A549 (cell line): ENCODE measurements around the gene NTM. TPM values are rescaled to one million over a fixed set of nuclear protein-coding genes. Genes with fewer than 3 reads are reported as not detected.

Experiments
- ATAC-seq, 2 experiments: fragments of 200-7000 bp in 1 of 2; fragments of >200 bp in 1 of 2; cut with Nextera tagmentation in 1 of 2; cut with Tn5 transposase in 1 of 2; 3 replicates each; pipeline versions ENCODE4 v1.8.0 to v1.9.1; 2018 to 2020; ENCODE audit warnings: mild to moderate bottlenecking in 1 of 2, moderate library complexity in 1 of 2
- CTCF ChIA-PET: fragments of 300-600 bp; sonication (Branson Sonifier 250); formaldehyde crosslinking; extraction: SDS; loops from one replicate; lab custom pipeline; 2021; ENCODE audit warnings: antibody characterized with exemption, inconsistent platforms; lab: Yijun Ruan, JAX
- POLR2A ChIA-PET: fragments of 350-600 bp; formaldehyde crosslinking; extraction: SDS; loops from one replicate; lab custom pipeline; 2021; ENCODE audit warnings: antibody characterized with exemption, inconsistent platforms; lab: Yijun Ruan, JAX
- DNase-seq, 2 experiments: peaks; one replicate each; pipeline versions ENCODE4 v3.0.0 to v3.0.0-alpha.2; 2011 to 2016; ENCODE audit warnings: low read depth in 1 of 2, low spot score in 1 of 2
- FAIRE-seq: peaks from 2 replicates; lab custom pipeline; 2011; peaks lifted over from hg19 to GRCh38; lab: Jason Lieb, UNC
- H3K27ac ChIP-seq, 2 experiments: fragments of >200 bp; sonication (Bioruptor Twin); formaldehyde crosslinking; 3 replicates each; pipeline ENCODE4 v1.5.1; 2016 to 2017
- H3K4me1 ChIP-seq: fragments of >200 bp; sonication (Bioruptor Twin); formaldehyde crosslinking; 3 replicates; pipeline ENCODE4 v1.6.1; 2016
- H3K4me2 ChIP-seq: fragments of >200 bp; sonication (Bioruptor Twin); formaldehyde crosslinking; 3 replicates; pipeline ENCODE4 v1.6.1; 2016
- H3K4me3 ChIP-seq: fragments of >200 bp; sonication (Bioruptor Twin); formaldehyde crosslinking; 3 replicates; pipeline ENCODE4 v1.5.1; 2016
- H3K9me3 ChIP-seq: fragments of >200 bp; sonication (Bioruptor Twin); formaldehyde crosslinking; 3 replicates; pipeline ENCODE4 v1.6.1; 2016
- BHLHE40 ChIP-seq: IDR thresholded peaks from 2 replicates; pipeline ENCODE4 v1.6.1; 2012; ENCODE audit warnings: low read depth, low read length, inconsistent platforms
- CBX2 ChIP-seq: fragments of 200-600 bp; sonication (generic); IDR thresholded peaks from 2 replicates; pipeline ENCODE4 v1.6.1; 2016; ENCODE audit warnings: low read depth, mild to moderate bottlenecking, borderline replicate concordance
- CEBPB ChIP-seq, 2 experiments: fragments of >200 bp in 1 of 2; sonication (Bioruptor Twin) in 1 of 2; formaldehyde crosslinking in 1 of 2; IDR thresholded peaks; 2 replicates each; pipeline ENCODE4 v1.6.1; 2012 to 2016
- EHF ChIP-seq: fragments of 250-450 bp; sonication (Bioruptor Pico); IDR thresholded peaks from 2 replicates; pipeline ENCODE4 v1.5.0; 2020; ENCODE audit warnings: mild to moderate bottlenecking
- EP300 ChIP-seq, 2 experiments: fragments of >200 bp; sonication (Bioruptor Twin); formaldehyde crosslinking; IDR thresholded peaks; 2 replicates in 1 of 2; 3 replicates in 1 of 2; pipeline ENCODE4 v1.6.1; 2016 to 2017
- FOSB ChIP-seq: fragments of 250-450 bp; sonication (Bioruptor Pico); IDR thresholded peaks from 2 replicates; pipeline ENCODE4 v1.5.0; 2020; ENCODE audit warnings: mild to moderate bottlenecking, moderate library complexity
- FOXS1 ChIP-seq: fragments of 250-450 bp; sonication (Bioruptor Pico); IDR thresholded peaks from 2 replicates; pipeline ENCODE4 v1.5.0; 2020; ENCODE audit warnings: mild to moderate bottlenecking, moderate library complexity
- GATA3 ChIP-seq: IDR thresholded peaks from 2 replicates; pipeline ENCODE4 v1.6.1; 2012; ENCODE audit warnings: borderline replicate concordance
- KDM1A ChIP-seq: fragments of 200-600 bp; sonication (generic); IDR thresholded peaks from 2 replicates; pipeline ENCODE4 v1.6.1; 2016; ENCODE audit warnings: low read depth, mild to moderate bottlenecking
- MAZ ChIP-seq: fragments of 150-350 bp; IDR thresholded peaks from 2 replicates; pipeline ENCODE4 v1.6.1; 2014; ENCODE audit warnings: antibody characterized with exemption, low read depth, low read length, borderline replicate concordance
- NFE2L2 ChIP-seq: fragments of 150-350 bp; conservative IDR thresholded peaks from 2 replicates; pipeline ENCODE4 v1.6.1; 2014; ENCODE audit warnings: low read length
- PHF8 ChIP-seq: fragments of 200-600 bp; sonication (generic); IDR thresholded peaks from 2 replicates; pipeline ENCODE4 v1.6.1; 2016; ENCODE audit warnings: low read depth, mild to moderate bottlenecking, antibody characterized with exemption, moderate library complexity, borderline replicate concordance
- POLR2AphosphoS2 ChIP-seq: conservative IDR thresholded peaks from 2 replicates; pipeline ENCODE4 v1.6.1; 2012; ENCODE audit warnings: low read length, improper control_type of control experiment, inconsistent platforms
- RAD21 ChIP-seq, 2 experiments: fragments of >200 bp in 1 of 2; sonication (Bioruptor Twin) in 1 of 2; formaldehyde crosslinking in 1 of 2; IDR thresholded peaks in 1 of 2; conservative IDR thresholded peaks in 1 of 2; 2 replicates in 1 of 2; 3 replicates in 1 of 2; pipeline ENCODE4 v1.6.1; 2012 to 2018; ENCODE audit warnings: inconsistent platforms in 1 of 2
- RARB ChIP-seq: fragments of 250-450 bp; sonication (Bioruptor Pico); IDR thresholded peaks from 2 replicates; pipeline ENCODE4 v1.8.0; 2021; ENCODE audit warnings: mild to moderate bottlenecking, moderate library complexity
- RFX5 ChIP-seq: fragments of 450-650 bp; IDR thresholded peaks from 2 replicates; pipeline ENCODE4 v1.7.1; 2014; ENCODE audit warnings: antibody characterized with exemption, mild to moderate bottlenecking, moderate library complexity
- RNF2 ChIP-seq: fragments of 200-600 bp; sonication (generic); IDR thresholded peaks from 2 replicates; pipeline ENCODE4 v1.6.1; 2016; ENCODE audit warnings: low read depth, mild to moderate bottlenecking, antibody characterized with exemption, moderate library complexity, borderline replicate concordance
- SREBF2 ChIP-seq: fragments of 450-650 bp; IDR thresholded peaks from 2 replicates; pipeline ENCODE4 v1.6.1; 2014; ENCODE audit warnings: mild to moderate bottlenecking, moderate library complexity
- ZC3H11A ChIP-seq: fragments of 450-650 bp; IDR thresholded peaks from 2 replicates; pipeline ENCODE4 v1.6.1; 2014; ENCODE audit warnings: antibody characterized with exemption, mild to moderate bottlenecking
- ZFP36 ChIP-seq: fragments of 450-650 bp; IDR thresholded peaks from 2 replicates; pipeline ENCODE4 v1.6.1; 2014; ENCODE audit warnings: borderline replicate concordance; ENCODE audit not compliant: partially characterized antibody
- ZNF302 ChIP-seq: fragments of 250-450 bp; sonication (Bioruptor Pico); IDR thresholded peaks from 2 replicates; pipeline ENCODE4 v1.9.0; 2021; ENCODE audit warnings: inconsistent platforms, mild to moderate bottlenecking, moderate library complexity
- WGBS: methylation state at CpG from one replicate; pipeline ENCODE4 v1.1.6; 2017; ENCODE audit errors: missing lambda C conversion rate; 5-methylcytosine and 5-hydroxymethylcytosine counted together
- polyA plus RNA-seq, 4 experiments: library from polyadenylated mRNA; depleted of rRNA in 3 of 4; stranded (reverse); fragments of >200 nt; fragmentation: RNase III in 1 of 4; extraction: RNeasy Plus Mini Kit Qiagen cat#74134 plus additional on column Dnase treatment in 1 of 4; gene quantifications; 2 replicates in 3 of 4; 3 replicates in 1 of 4; pipeline ENCODE4 v1.2.3, GENCODE V29; 2011 to 2017
- TF ChIP-seq, protein P1 (sequence below): fragments of 450-650 bp; IDR thresholded peaks from 2 replicates; pipeline ENCODE4 v1.6.1; 2014; ENCODE audit warnings: antibody characterized with exemption
- TF ChIP-seq, protein P2 (sequence below): IDR thresholded peaks from 2 replicates; pipeline ENCODE4 v1.6.1; 2012
- TF ChIP-seq, protein P3 (sequence below): fragments of 250-450 bp; sonication (Bioruptor Pico); IDR thresholded peaks from 2 replicates; pipeline ENCODE4 v1.5.0; 2020; ENCODE audit warnings: low read depth, mild to moderate bottlenecking, moderate library complexity
- TF ChIP-seq, protein P4 (sequence below): fragments of >200 bp; sonication (Bioruptor Twin); formaldehyde crosslinking; IDR thresholded peaks from 2 replicates; pipeline ENCODE4 v1.6.1; 2016

The NTM gene
- polyA plus RNA-seq, 2 of the 4 experiments (the other 2 are of a cell fraction) = not detected

DNA sequence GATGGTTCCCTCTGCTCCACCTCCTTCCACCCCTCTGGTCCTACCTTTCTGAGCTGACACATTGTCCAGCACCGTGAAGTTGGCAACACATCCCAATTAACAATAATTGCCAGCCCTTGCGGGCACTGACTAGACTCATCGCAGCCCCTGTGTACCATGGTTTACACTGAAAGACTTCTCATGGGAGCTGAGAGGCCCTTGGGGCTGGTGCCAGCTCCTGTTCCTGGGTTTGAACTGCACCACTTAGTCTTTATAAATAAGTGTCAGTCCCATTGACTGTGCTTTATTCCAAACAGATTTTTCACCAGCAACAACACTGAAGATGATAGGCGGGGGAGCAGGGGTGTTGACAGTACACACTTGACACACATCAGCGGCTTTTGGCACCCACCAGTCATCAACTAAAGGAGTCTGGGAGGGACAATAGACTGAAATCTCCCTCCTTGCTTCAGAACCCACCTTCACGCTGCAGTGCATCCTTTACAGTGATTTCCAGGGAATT, 447.3 kb downstream of the NTM start:
- ChIA-PET POLR2A (no interaction called here), CTCF (no interaction called here)
- no peak for DNase-seq
- Histone ChIP-seq H3K4me3 (no peak overlapping the region), H3K27ac (no peak overlapping the region), H3K9me3 (no peaks in the 10 kb centered on the region), H3K4me1 (no peaks in the 10 kb centered on the region)
- WGBS = 13% methylated on average over 5 of the region's 6 CpGs
- TF ChIP-seq NFE2L2 (no peak), CBX2 (no peak), RARB (CRISPR knock-in tag) (no peak), EHF (CRISPR knock-in tag) (no peak), RNF2 (no peak), EP300 (IDR thresholded peaks at IDR 0.05) (no peak), GATA3 (no peak), SREBF2 (no peak), MAZ (no peak), FOSB (CRISPR knock-in tag) (no peak), POLR2AphosphoS2 (no peak)
- TF ChIP-seq, protein P1, sequence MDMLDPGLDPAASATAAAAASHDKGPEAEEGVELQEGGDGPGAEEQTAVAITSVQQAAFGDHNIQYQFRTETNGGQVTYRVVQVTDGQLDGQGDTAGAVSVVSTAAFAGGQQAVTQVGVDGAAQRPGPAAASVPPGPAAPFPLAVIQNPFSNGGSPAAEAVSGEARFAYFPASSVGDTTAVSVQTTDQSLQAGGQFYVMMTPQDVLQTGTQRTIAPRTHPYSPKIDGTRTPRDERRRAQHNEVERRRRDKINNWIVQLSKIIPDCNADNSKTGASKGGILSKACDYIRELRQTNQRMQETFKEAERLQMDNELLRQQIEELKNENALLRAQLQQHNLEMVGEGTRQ = no peak
- TF ChIP-seq, all 56 proteins: peak for 0
- H3K4me2 ChIP-seq = no peak overlapping the region
- ATAC-seq (no peak), FAIRE-seq (no peak)

DNA sequence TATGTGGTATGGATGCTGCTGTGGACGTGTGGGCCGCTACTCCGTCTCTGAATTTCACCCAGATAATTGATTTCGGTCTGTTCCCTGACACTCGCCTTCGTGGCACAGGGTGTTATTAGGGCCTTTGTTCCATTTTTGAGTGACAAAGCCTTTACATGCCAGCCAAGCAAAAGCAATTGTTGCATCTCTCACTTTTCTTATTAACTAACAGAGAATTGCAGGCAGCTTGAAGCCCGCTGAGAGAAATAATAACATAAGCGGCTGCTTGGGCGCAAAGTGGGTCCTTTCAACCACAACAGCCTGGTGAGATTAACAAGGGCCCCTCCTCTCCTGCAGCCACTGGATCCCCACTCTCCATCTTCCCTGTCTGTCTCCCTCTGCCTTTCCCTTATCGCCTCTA, 449.4 kb downstream of the NTM start:
- 33% methylated on average over 10 of the region's 10 CpGs for WGBS
- POLR2A ChIA-PET = no interaction called here

More for the DNA sequence above, 449.4 kb downstream of the NTM start:
- H3K4me3 ChIP-seq = no peak overlapping the region
- FAIRE-seq (no peak), ATAC-seq (no peak), DNase-seq (no peak)
- H3K27ac ChIP-seq = no peak overlapping the region
- H3K4me2 ChIP-seq = no peak overlapping the region
- H3K4me1 ChIP-seq = no peaks in the 10 kb centered on the region
- CTCF ChIA-PET = no interaction called here
- no peaks in the 10 kb centered on the region for H3K9me3 ChIP-seq
- TF ChIP-seq RARB (CRISPR knock-in tag) (no peak), BHLHE40 (no peak), FOXS1 (no peak), ZFP36 (no peak), ZC3H11A (no peak), RNF2 (no peak), RFX5 (no peak), PHF8 (no peak), ZNF302 (CRISPR knock-in tag) (no peak), KDM1A (no peak), CEBPB (IDR thresholded peaks at IDR 0.05) (no peak), RAD21 (conservative IDR thresholded peaks at IDR 0.05 in 1 of 2, IDR thresholded peaks at IDR 0.05 in 1 of 2) (no peak)
- TF ChIP-seq, protein P2, sequence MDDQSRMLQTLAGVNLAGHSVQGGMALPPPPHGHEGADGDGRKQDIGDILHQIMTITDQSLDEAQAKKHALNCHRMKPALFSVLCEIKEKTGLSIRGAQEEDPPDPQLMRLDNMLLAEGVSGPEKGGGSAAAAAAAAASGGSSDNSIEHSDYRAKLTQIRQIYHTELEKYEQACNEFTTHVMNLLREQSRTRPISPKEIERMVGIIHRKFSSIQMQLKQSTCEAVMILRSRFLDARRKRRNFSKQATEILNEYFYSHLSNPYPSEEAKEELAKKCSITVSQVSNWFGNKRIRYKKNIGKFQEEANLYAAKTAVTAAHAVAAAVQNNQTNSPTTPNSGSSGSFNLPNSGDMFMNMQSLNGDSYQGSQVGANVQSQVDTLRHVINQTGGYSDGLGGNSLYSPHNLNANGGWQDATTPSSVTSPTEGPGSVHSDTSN = no peak
- TF ChIP-seq, protein P1 = no peak
- TF ChIP-seq, protein P3, sequence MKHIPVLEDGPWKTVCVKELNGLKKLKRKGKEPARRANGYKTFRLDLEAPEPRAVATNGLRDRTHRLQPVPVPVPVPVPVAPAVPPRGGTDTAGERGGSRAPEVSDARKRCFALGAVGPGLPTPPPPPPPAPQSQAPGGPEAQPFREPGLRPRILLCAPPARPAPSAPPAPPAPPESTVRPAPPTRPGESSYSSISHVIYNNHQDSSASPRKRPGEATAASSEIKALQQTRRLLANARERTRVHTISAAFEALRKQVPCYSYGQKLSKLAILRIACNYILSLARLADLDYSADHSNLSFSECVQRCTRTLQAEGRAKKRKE (CRISPR knock-in tag) = no peak
- TF ChIP-seq, protein P4, sequence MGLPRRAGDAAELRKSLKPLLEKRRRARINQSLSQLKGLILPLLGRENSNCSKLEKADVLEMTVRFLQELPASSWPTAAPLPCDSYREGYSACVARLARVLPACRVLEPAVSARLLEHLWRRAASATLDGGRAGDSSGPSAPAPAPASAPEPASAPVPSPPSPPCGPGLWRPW = no peak
